WTC11 (cell line): ENCODE measurements around the gene XRCC5.

Source experiments
- ATF1 ChIP-seq: sonication (generic); formaldehyde crosslinking; IDR thresholded peaks from 2 replicates; pipeline ENCODE4 v1.8.1; 2023; ENCODE audit warnings: mild to moderate bottlenecking, moderate library complexity, missing genetic modification reagents
- CTCF ChIP-seq: fragments of 200-600 bp; IDR thresholded peaks from 2 replicates; pipeline ENCODE4 v1.8.0; 2022; ENCODE audit warnings: antibody characterized with exemption
- E2F1 ChIP-seq: sonication (generic); formaldehyde crosslinking; IDR thresholded peaks from 2 replicates; pipeline ENCODE4 v1.8.0; 2022; ENCODE audit warnings: mild to moderate bottlenecking, missing genetic modification reagents
- ESRRA ChIP-seq: sonication (generic); formaldehyde crosslinking; IDR thresholded peaks from 2 replicates; pipeline ENCODE4 v1.8.1; 2022; ENCODE audit warnings: mild to moderate bottlenecking, missing genetic modification reagents, borderline replicate concordance
- FOXJ3 ChIP-seq: sonication (generic); formaldehyde crosslinking; IDR thresholded peaks from 2 replicates; pipeline ENCODE4 v1.9.0; 2021; ENCODE audit warnings: missing genetic modification reagents, mild to moderate bottlenecking, borderline replicate concordance
- IRF2 ChIP-seq: sonication (generic); formaldehyde crosslinking; IDR thresholded peaks from 2 replicates; pipeline ENCODE4 v1.8.0; 2022; ENCODE audit warnings: low read depth, missing genetic modification reagents, borderline replicate concordance
- JAZF1 ChIP-seq: fragments of 250-450 bp; sonication (Bioruptor Pico); IDR thresholded peaks from 2 replicates; pipeline ENCODE4 v1.9.0; 2021; ENCODE audit warnings: moderate library complexity, mild to moderate bottlenecking, inconsistent platforms
- NR1H2 ChIP-seq: sonication (generic); formaldehyde crosslinking; IDR thresholded peaks from 2 replicates; pipeline ENCODE4 v1.9.0; 2021; ENCODE audit warnings: mild to moderate bottlenecking, moderate library complexity, missing genetic modification reagents
- ZMAT4 ChIP-seq: fragments of 250-450 bp; sonication (Bioruptor Pico); IDR thresholded peaks from 2 replicates; pipeline ENCODE4 v1.9.0; 2021; ENCODE audit warnings: mild to moderate bottlenecking
- ZNF423 ChIP-seq: fragments of 250-450 bp; sonication (Bioruptor Pico); IDR thresholded peaks from 2 replicates; pipeline ENCODE4 v2.1.2; 2022; ENCODE audit warnings: mild to moderate bottlenecking, moderate library complexity

GRCh38 chr2:216131175-216131926 lies 22.2 kb downstream of the XRCC5 start:
- no peak for TF ChIP-seq JAZF1 (CRISPR knock-in tag)
- no peak for TF ChIP-seq E2F1 (CRISPR knock-in tag)
- TF ChIP-seq CTCF, result no peak
- TF ChIP-seq ATF1, result no peak
- TF ChIP-seq NR1H2 (CRISPR knock-in tag), result no peak
- no peak for TF ChIP-seq ZNF423 (CRISPR knock-in tag)
- TF ChIP-seq IRF2, result no peak
- no peak for TF ChIP-seq ESRRA (CRISPR knock-in tag)
- TF ChIP-seq FOXJ3 (CRISPR knock-in tag), result no peak
- TF ChIP-seq ZMAT4, result no peak
